PC-9 (cell line): Measurements from ENCODE around the gene CD300LB.

ENCODE experiments used
- EZH2 ChIP-seq: fragments of 200-600 bp; sonication (generic); IDR thresholded peaks from 2 replicates; pipeline ENCODE4 v1.8.0; 2017; ENCODE audit warnings: antibody characterized with exemption, low read depth
- TF ChIP-seq, protein P1 (sequence below): fragments of 200-600 bp; sonication (generic); conservative IDR thresholded peaks from 2 replicates; pipeline ENCODE4 v1.6.1; 2017; ENCODE audit warnings: mixed run types, antibody characterized with exemption, mild to moderate bottlenecking, moderate library complexity

DNA sequence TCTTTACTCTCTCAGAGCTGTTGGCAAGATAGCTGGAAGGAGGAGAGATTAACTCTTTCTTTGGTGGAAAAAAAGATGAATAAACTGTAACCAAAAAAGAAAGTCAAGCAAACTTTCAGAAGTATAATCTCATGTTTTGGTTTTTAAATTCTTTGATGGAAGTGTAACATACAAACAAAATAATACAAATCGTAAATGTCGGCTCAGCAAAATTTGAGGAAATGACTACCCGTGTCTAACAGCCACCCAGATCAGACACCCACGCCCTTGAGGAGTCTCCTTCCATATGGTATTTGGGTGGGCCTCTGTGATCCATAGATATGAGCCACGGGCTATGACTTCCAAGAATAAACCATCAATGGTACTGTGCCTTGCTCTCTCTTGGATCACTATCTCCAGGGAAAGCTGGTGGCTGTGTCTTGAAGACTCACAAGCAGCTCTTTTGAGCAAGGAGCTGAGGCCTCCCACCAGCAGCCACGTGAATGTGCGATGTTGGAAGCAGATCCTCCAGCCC lies 24.2 kb upstream of the CD300LB start:
- no peak for TF ChIP-seq EZH2
- TF ChIP-seq, protein P1, sequence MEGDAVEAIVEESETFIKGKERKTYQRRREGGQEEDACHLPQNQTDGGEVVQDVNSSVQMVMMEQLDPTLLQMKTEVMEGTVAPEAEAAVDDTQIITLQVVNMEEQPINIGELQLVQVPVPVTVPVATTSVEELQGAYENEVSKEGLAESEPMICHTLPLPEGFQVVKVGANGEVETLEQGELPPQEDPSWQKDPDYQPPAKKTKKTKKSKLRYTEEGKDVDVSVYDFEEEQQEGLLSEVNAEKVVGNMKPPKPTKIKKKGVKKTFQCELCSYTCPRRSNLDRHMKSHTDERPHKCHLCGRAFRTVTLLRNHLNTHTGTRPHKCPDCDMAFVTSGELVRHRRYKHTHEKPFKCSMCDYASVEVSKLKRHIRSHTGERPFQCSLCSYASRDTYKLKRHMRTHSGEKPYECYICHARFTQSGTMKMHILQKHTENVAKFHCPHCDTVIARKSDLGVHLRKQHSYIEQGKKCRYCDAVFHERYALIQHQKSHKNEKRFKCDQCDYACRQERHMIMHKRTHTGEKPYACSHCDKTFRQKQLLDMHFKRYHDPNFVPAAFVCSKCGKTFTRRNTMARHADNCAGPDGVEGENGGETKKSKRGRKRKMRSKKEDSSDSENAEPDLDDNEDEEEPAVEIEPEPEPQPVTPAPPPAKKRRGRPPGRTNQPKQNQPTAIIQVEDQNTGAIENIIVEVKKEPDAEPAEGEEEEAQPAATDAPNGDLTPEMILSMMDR: no peak
